CD4-positive, alpha-beta T cell treated with Interferon gamma for 1 hour (primary cell): Measurements from ENCODE around the gene CPA4.
"Not testable (repeated sequence)": the region's sequence is repeated elsewhere in the genome, so short reads cannot be mapped to it uniquely, and the experiment has no call there.

Source experiments
- DNase-seq: peaks from one replicate; pipeline ENCODE4 v3.0.0-alpha.2; 2020

Gene CPA4

GRCh38 chr7:130292682-130293257 lies at the start of gene CPA4:
Gene CPA4, plus strand, starts transcription at chr7:130293161. Its CDS starts 20 bp downstream, at chr7:130293181.
- DNase-seq, result no peak

GRCh38 chr7:130243486-130243885 lies 49.5 kb upstream of the CPA4 start:
- not testable (repeated sequence) for DNase-seq

GRCh38 chr7:130246491-130246890 lies 46.5 kb upstream of the CPA4 start:
- DNase-seq, result not testable (repeated sequence)

GRCh38 chr7:130248842-130249241 lies 44.1 kb upstream of the CPA4 start:
- DNase-seq, result not testable (repeated sequence)

GRCh38 chr7:130249626-130250025 lies 43.3 kb upstream of the CPA4 start:
- not testable (repeated sequence) for DNase-seq

GRCh38 chr7:130254555-130254954 lies 38.4 kb upstream of the CPA4 start:
- no peak for DNase-seq

- DNase-seq, result no peak
These were observed 36.3 kb upstream of the CPA4 start for GRCh38 chr7:130256704-130257103.

- DNase-seq, result no peak
These were observed 34.4 kb upstream of the CPA4 start for GRCh38 chr7:130258494-130259078.

GRCh38 chr7:130262448-130262847 lies 30.5 kb upstream of the CPA4 start:
- no peak for DNase-seq

- DNase-seq, result no peak
These were observed 29.8 kb upstream of the CPA4 start for GRCh38 chr7:130263130-130263529.

- DNase-seq, result no peak
These were observed 26.6 kb upstream of the CPA4 start, which contains the start of gene CPA2 for GRCh38 chr7:130266258-130266960. Gene CPA2, plus strand, starts transcription at chr7:130266863. Its CDS starts 19 bp downstream, at chr7:130266882.

GRCh38 chr7:130266961-130267321 lies 26.0 kb upstream of the CPA4 start:
- DNase-seq, result no peak

- DNase-seq, result no peak
These were observed 24.3 kb upstream of the CPA4 start for GRCh38 chr7:130268463-130269317.

- no peak for DNase-seq
These were observed 23.7 kb upstream of the CPA4 start for GRCh38 chr7:130269318-130269694.

GRCh38 chr7:130270947-130271800 lies 21.8 kb upstream of the CPA4 start:
- DNase-seq, result no peak

GRCh38 chr7:130272381-130273080 lies 20.4 kb upstream of the CPA4 start:
- no peak for DNase-seq

- no peak for DNase-seq
These were observed 19.7 kb upstream of the CPA4 start for GRCh38 chr7:130273081-130273932.

GRCh38 chr7:130273933-130274255 lies 19.1 kb upstream of the CPA4 start:
- no peak for DNase-seq

- no peak for DNase-seq
These were observed 18.7 kb upstream of the CPA4 start for GRCh38 chr7:130274296-130274695.

- no peak for DNase-seq
These were observed 17.9 kb upstream of the CPA4 start for GRCh38 chr7:130274983-130275591.
